CD14-positive monocyte (primary cell): ENCODE data around the gene MCRIP2. TPM values are rescaled to one million over a fixed set of nuclear protein-coding genes. Genes with fewer than 3 reads are reported as not detected.

ENCODE experiments used
- DNase-seq, 3 donors: peaks; one replicate each; pipeline ENCODE4 v3.0.0-alpha.2; 2011 to 2022
- H2AFZ ChIP-seq: 2 replicates; pipeline ENCODE4 v1.6.0; 2012; ENCODE audit warnings: mild to moderate bottlenecking, low read depth, low read length, inconsistent platforms; ENCODE audit not compliant: insufficient read depth, poor library complexity, severe bottlenecking
- H3K27ac ChIP-seq, 2 donors: 1 replicate in 1 of 2; 2 replicates in 1 of 2; pipeline ENCODE4 v1.5.1; 2012 to 2013; ENCODE audit warnings: low read length in 2 of 2, control low read depth in 1 of 2, inconsistent platforms in 1 of 2, low read depth in 1 of 2, mild to moderate bottlenecking in 1 of 2
- H3K27me3 ChIP-seq, 2 donors: one replicate each; pipeline versions ENCODE4 v1.6.0 to v1.6.1; 2011 to 2013; ENCODE audit warnings: low read length in 2 of 2; ENCODE audit not compliant: control insufficient read depth in 2 of 2, insufficient read depth in 2 of 2
- H3K36me3 ChIP-seq, 2 donors: replicated peaks in 1 of 2; 1 replicate in 1 of 2; 2 replicates in 1 of 2; pipeline versions ENCODE4 v1.5.1 to v1.6.1; 2012 to 2013; ENCODE audit warnings: low read length in 2 of 2, control low read depth in 1 of 2, inconsistent platforms in 1 of 2, mild to moderate bottlenecking in 1 of 2; ENCODE audit not compliant: insufficient read depth in 2 of 2, control insufficient read depth in 1 of 2
- H3K4me1 ChIP-seq, 2 donors: 1 replicate in 1 of 2; 2 replicates in 1 of 2; pipeline versions ENCODE4 v1.5.1 to v1.6.1; 2012 to 2013; ENCODE audit warnings: low read length in 2 of 2, control low read depth in 1 of 2, inconsistent platforms in 1 of 2, mild to moderate bottlenecking in 1 of 2, moderate library complexity in 1 of 2; ENCODE audit not compliant: insufficient read depth in 2 of 2, control insufficient read depth in 1 of 2
- H3K4me2 ChIP-seq: replicated peaks from 2 replicates; pipeline ENCODE3; 2012; ENCODE audit warnings: low read length, moderate library complexity, mild to moderate bottlenecking; ENCODE audit not compliant: poor library complexity, severe bottlenecking; ENCODE audit errors: extremely low read depth
- H3K4me3 ChIP-seq, 3 experiments: fragments of 200-600 bp in 1 of 3; sonication (generic) in 1 of 3; replicated peaks in 1 of 3; 1 replicate in 2 of 3; 2 replicates in 1 of 3; pipeline ENCODE4 v1.5.1; 2011 to 2013; ENCODE audit warnings: low read length in 3 of 3, mild to moderate bottlenecking in 3 of 3, control low read depth in 2 of 3, low read depth in 2 of 3, inconsistent platforms in 1 of 3, moderate library complexity in 1 of 3
- H3K79me2 ChIP-seq: 2 replicates; pipeline ENCODE4 v1.6.0; 2012; ENCODE audit warnings: mild to moderate bottlenecking, control low read depth, inconsistent platforms, low read length, moderate library complexity; ENCODE audit not compliant: insufficient read depth
- H3K9ac ChIP-seq: 2 replicates; pipeline ENCODE4 v1.6.0; 2017; ENCODE audit warnings: low read length, mild to moderate bottlenecking; ENCODE audit not compliant: insufficient read depth, poor library complexity, severe bottlenecking
- H3K9me3 ChIP-seq, 2 donors: replicated peaks in 1 of 2; 1 replicate in 1 of 2; 2 replicates in 1 of 2; pipeline versions ENCODE4 v1.5.1 to v1.6.1; 2012 to 2013; ENCODE audit warnings: low read length in 2 of 2, control low read depth in 1 of 2; ENCODE audit not compliant: control insufficient read depth in 1 of 2, insufficient read depth in 1 of 2
- H4K20me1 ChIP-seq: 2 replicates; pipeline ENCODE4 v1.6.0; 2012; ENCODE audit warnings: mild to moderate bottlenecking, low read length, control low read depth, moderate library complexity; ENCODE audit not compliant: insufficient read depth
- H3K27ac Mint-ChIP-seq, 7 donors: one replicate each; pipeline ENCODE4 v1.8.0; 2020; ENCODE audit warnings: mild to moderate bottlenecking in 7 of 7, mixed read lengths in 7 of 7, moderate library complexity in 6 of 7, inconsistent platforms in 2 of 7
- H3K27me3 Mint-ChIP-seq, 3 donors: one replicate each; pipeline ENCODE4 v1.8.0; 2021 to 2022; ENCODE audit warnings: low read depth in 3 of 3, mild to moderate bottlenecking in 3 of 3, mixed read lengths in 3 of 3, moderate library complexity in 3 of 3, inconsistent platforms in 1 of 3
- H3K36me3 Mint-ChIP-seq, 2 donors: one replicate each; pipeline ENCODE4 v1.8.0; 2020; ENCODE audit warnings: mixed read lengths in 2 of 2, inconsistent platforms in 1 of 2, mild to moderate bottlenecking in 1 of 2
- H3K4me1 Mint-ChIP-seq: one replicate; pipeline ENCODE4 v1.8.0; 2020; ENCODE audit warnings: mild to moderate bottlenecking, mixed read lengths
- H3K4me3 Mint-ChIP-seq, 2 donors: one replicate each; pipeline ENCODE4 v1.8.0; 2020; ENCODE audit warnings: mild to moderate bottlenecking in 2 of 2, mixed read lengths in 2 of 2, moderate library complexity in 1 of 2
- H3K9me3 Mint-ChIP-seq, 7 donors: one replicate each; pipeline ENCODE4 v1.8.0; 2020 to 2022; ENCODE audit warnings: mixed read lengths in 7 of 7, mild to moderate bottlenecking in 6 of 7, moderate library complexity in 6 of 7, inconsistent platforms in 2 of 7
- CTCF ChIP-seq: fragments of 200-600 bp; IDR thresholded peaks from one replicate; pipeline ENCODE4 v1.8.0; 2022; ENCODE audit warnings: antibody characterized with exemption, mild to moderate bottlenecking
- WGBS: methylation state at CpG from one replicate; pipeline ENCODE4 v1.1.5; 2013; ENCODE audit warnings: missing lambda C conversion rate; ENCODE audit not compliant: insufficient coverage; 5-methylcytosine and 5-hydroxymethylcytosine counted together
- intact Hi-C, 2 donors: fragments of 100-400 bp; cut with micrococcal nuclease; formaldehyde crosslinking; loops; one replicate each; pipeline versions ENCODE4 v1.15.0 to v1.15.1; 2023
- polyA plus RNA-seq, 3 donors: library from polyadenylated mRNA; depleted of rRNA in 1 of 3; unstranded in 2 of 3; stranded (reverse) in 1 of 3; fragments of 300-500 nt in 2 of 3; fragments of >200 nt in 1 of 3; fragmentation: Illumina TruSeq in 2 of 3; gene quantifications; 1 replicate in 2 of 3; 2 replicates in 1 of 3; pipeline ENCODE4 v1.2.3, GENCODE V29; 2012 to 2021

MCRIP2 gene
- polyA plus RNA-seq, 3 donors, result 23.7 to 65.6 (median 42.1) TPM

- H3K4me2 ChIP-seq, result no peak overlapping the region
- DNase-seq, result peak; percentile 35 to 52 (median 37)
- intact Hi-C loops, result no loop called here
- H2AFZ ChIP-seq, result no peak overlapping the region
- 72% methylated on average over 10 of the region's 10 CpGs for WGBS
- Mint-ChIP-seq H3K4me3 (no peak overlapping the region), H3K36me3 (peaks cover 27 to 39% of the 10 kb centered on the region in 2 donors), H3K9me3 (peaks cover 0 to 5% (median 0%) of the 10 kb centered on the region in 7 donors), H3K27me3 (peaks cover 2 to 4% (median 3%) of the 10 kb centered on the region in 3 donors), H3K4me1 (peaks cover 36% of the 10 kb centered on the region), H3K27ac (peak overlapping the region in 3 of 7 donors; percentile 5 to 52 (median 44))
- no peak overlapping the region for H3K9ac ChIP-seq
- peaks cover 47 to 66% of the 10 kb centered on the region in 2 donors for H3K4me1 ChIP-seq
- peaks cover 20 to 21% of the 10 kb centered on the region in 2 donors for H3K36me3 ChIP-seq
- TF ChIP-seq CTCF, result no peak
- peaks cover 27% of the 10 kb centered on the region for H3K79me2 ChIP-seq
- no peak overlapping the region for H3K27ac ChIP-seq
- H4K20me1 ChIP-seq, result peaks cover 32% of the 10 kb centered on the region
- H3K9me3 ChIP-seq, result no peaks in the 10 kb centered on the region
- H3K4me3 ChIP-seq, result no peak overlapping the region
- peaks cover 0 to 1% of the 10 kb centered on the region in 2 donors for H3K27me3 ChIP-seq
Observed at GRCh38 chr16:685967-686366, 44.3 kb downstream of the MCRIP2 start.

- peak overlapping the region in 3 of 7 donors; percentile 5 to 58 (median 44) for H3K27ac Mint-ChIP-seq
- peaks cover 29% of the 10 kb centered on the region for H3K4me1 Mint-ChIP-seq
Observed at GRCh38 chr16:686459-687260, 45.0 kb downstream of the MCRIP2 start.

More at GRCh38 chr16:686459-687260, 45.0 kb downstream of the MCRIP2 start:
- H3K4me2 ChIP-seq, result no peak overlapping the region
- H3K36me3 Mint-ChIP-seq, result peaks cover 28 to 36% of the 10 kb centered on the region in 2 donors
- no peak overlapping the region for H3K4me3 ChIP-seq
- H3K27me3 Mint-ChIP-seq, result peaks cover 9 to 11% (median 10%) of the 10 kb centered on the region in 3 donors
- H3K79me2 ChIP-seq, result peaks cover 20% of the 10 kb centered on the region
- no peak overlapping the region for H3K27ac ChIP-seq
- H3K9ac ChIP-seq, result no peak overlapping the region
- no peak overlapping the region for H3K4me3 Mint-ChIP-seq
- H3K27me3 ChIP-seq, result peaks cover 0 to 7% of the 10 kb centered on the region in 2 donors
- no peak for TF ChIP-seq CTCF
- H3K9me3 ChIP-seq, result no peaks in the 10 kb centered on the region
- no peak for DNase-seq
- H2AFZ ChIP-seq, result no peak overlapping the region
- H3K9me3 Mint-ChIP-seq, result peaks cover 0 to 9% (median 2%) of the 10 kb centered on the region in 7 donors
- peaks cover 25% of the 10 kb centered on the region for H4K20me1 ChIP-seq
- intact Hi-C loops, result no loop called here
- WGBS, result 97% methylated on average over 46 of the region's 51 CpGs
- peaks cover 40 to 59% of the 10 kb centered on the region in 2 donors for H3K4me1 ChIP-seq
- H3K36me3 ChIP-seq, result peaks cover 16 to 21% of the 10 kb centered on the region in 2 donors
